Hepatocyte (in vitro differentiated cells): Measurements from ENCODE around the gene MAP2. TPM values are rescaled to one million over a fixed set of nuclear protein-coding genes. Genes with fewer than 3 reads are reported as not detected.

Source experiments
- DNase-seq: peaks from one replicate; pipeline ENCODE4 v3.0.0-alpha.2; 2016; ENCODE audit warnings: low spot score
- H2AFZ ChIP-seq: fragments of 200-600 bp; sonication (generic); 2 replicates; pipeline ENCODE4 v1.6.0; 2016; ENCODE audit warnings: antibody characterized with exemption, mild to moderate bottlenecking
- H3K27ac ChIP-seq: fragments of 200-600 bp; sonication (generic); 2 replicates; pipeline ENCODE4 v1.5.1; 2016; ENCODE audit warnings: mild to moderate bottlenecking
- H3K27me3 ChIP-seq: fragments of 200-600 bp; sonication (generic); 2 replicates; pipeline ENCODE4 v1.6.1; 2016
- H3K36me3 ChIP-seq: fragments of 200-600 bp; sonication (generic); replicated peaks from 2 replicates; pipeline ENCODE4 v1.5.1; 2016; ENCODE audit warnings: low read depth; ENCODE audit not compliant: insufficient read depth
- H3K4me1 ChIP-seq: fragments of 200-600 bp; sonication (generic); 2 replicates; pipeline ENCODE4 v1.5.1; 2016; ENCODE audit warnings: mild to moderate bottlenecking, moderate library complexity; ENCODE audit not compliant: insufficient read depth
- H3K4me2 ChIP-seq: fragments of 200-600 bp; sonication (generic); 2 replicates; pipeline ENCODE4 v1.6.0; 2016
- H3K4me3 ChIP-seq: fragments of 200-600 bp; sonication (generic); 2 replicates; pipeline ENCODE4 v1.5.1; 2016; ENCODE audit warnings: mild to moderate bottlenecking
- H3K79me2 ChIP-seq: fragments of 200-600 bp; sonication (generic); 2 replicates; pipeline ENCODE4 v1.6.0; 2017; ENCODE audit warnings: mild to moderate bottlenecking
- H3K9me2 ChIP-seq: fragments of 200-600 bp; sonication (generic); replicated peaks from 2 replicates; pipeline ENCODE4 v1.6.0; 2017; ENCODE audit warnings: mild to moderate bottlenecking; ENCODE audit not compliant: insufficient read depth
- H3K9me3 ChIP-seq: fragments of 200-600 bp; sonication (generic); 2 replicates; pipeline ENCODE4 v1.5.1; 2016; ENCODE audit warnings: low read depth, mild to moderate bottlenecking
- H4K20me1 ChIP-seq: fragments of 200-600 bp; sonication (generic); 2 replicates; pipeline ENCODE4 v1.6.0; 2016; ENCODE audit warnings: mild to moderate bottlenecking; ENCODE audit not compliant: insufficient read depth, poor library complexity, severe bottlenecking
- EZH2 ChIP-seq: fragments of 200-600 bp; sonication (generic); IDR thresholded peaks from 2 replicates; pipeline ENCODE4 v1.6.1; 2016; ENCODE audit warnings: antibody characterized with exemption, mild to moderate bottlenecking, borderline replicate concordance
- EZH2phosphoT487 ChIP-seq: fragments of 200-600 bp; sonication (generic); IDR thresholded peaks from one replicate; pipeline ENCODE4 v1.6.1; 2018; ENCODE audit warnings: antibody characterized with exemption, mild to moderate bottlenecking, low read depth, moderate library complexity; ENCODE audit not compliant: unreplicated experiment, severe bottlenecking
- WGBS: methylation state at CpG from one replicate; pipeline ENCODE4 v1.1.6; 2016; ENCODE audit warnings: low lambda C conversion rate; ENCODE audit errors: missing lambda C conversion rate; 5-methylcytosine and 5-hydroxymethylcytosine counted together
- polyA plus RNA-seq: library from polyadenylated mRNA; unstranded; fragments of >200 nt; fragmentation: Nextera tagmentation; extraction: Ambion mirVana; gene quantifications from 2 replicates; pipeline ENCODE4 v1.2.1, GENCODE V29; 2016
- total RNA-seq: library from RNA; depleted of rRNA; stranded (reverse); fragments of >200 nt; gene quantifications from 2 replicates; pipeline ENCODE4 v1.2.3, GENCODE V29; 2014
- TF ChIP-seq, protein P1 (sequence below): fragments of 200-600 bp; sonication (generic); IDR thresholded peaks from 2 replicates; pipeline ENCODE4 v1.5.1; 2016; ENCODE audit warnings: antibody characterized with exemption, mild to moderate bottlenecking; ENCODE audit not compliant: poor library complexity

MAP2 gene
- total and polyA plus RNA-seq, 2 experiments from 2014 or later: 4.6 to 5.8 TPM

- Histone ChIP-seq H3K79me2 (no peaks in the 10 kb centered on the region), H3K36me3 (no peaks in the 10 kb centered on the region), H3K4me2 (no peak overlapping the region), H3K9me3 (no peaks in the 10 kb centered on the region), H2AFZ (no peak overlapping the region), H3K9me2 (no peaks in the 10 kb centered on the region), H3K4me3 (no peak overlapping the region), H3K4me1 (no peaks in the 10 kb centered on the region), H3K27ac (no peak overlapping the region), H4K20me1 (no peaks in the 10 kb centered on the region), H3K27me3 (no peaks in the 10 kb centered on the region)
- no peak for DNase-seq
- TF ChIP-seq EZH2: no peak
- TF ChIP-seq, protein P1, sequence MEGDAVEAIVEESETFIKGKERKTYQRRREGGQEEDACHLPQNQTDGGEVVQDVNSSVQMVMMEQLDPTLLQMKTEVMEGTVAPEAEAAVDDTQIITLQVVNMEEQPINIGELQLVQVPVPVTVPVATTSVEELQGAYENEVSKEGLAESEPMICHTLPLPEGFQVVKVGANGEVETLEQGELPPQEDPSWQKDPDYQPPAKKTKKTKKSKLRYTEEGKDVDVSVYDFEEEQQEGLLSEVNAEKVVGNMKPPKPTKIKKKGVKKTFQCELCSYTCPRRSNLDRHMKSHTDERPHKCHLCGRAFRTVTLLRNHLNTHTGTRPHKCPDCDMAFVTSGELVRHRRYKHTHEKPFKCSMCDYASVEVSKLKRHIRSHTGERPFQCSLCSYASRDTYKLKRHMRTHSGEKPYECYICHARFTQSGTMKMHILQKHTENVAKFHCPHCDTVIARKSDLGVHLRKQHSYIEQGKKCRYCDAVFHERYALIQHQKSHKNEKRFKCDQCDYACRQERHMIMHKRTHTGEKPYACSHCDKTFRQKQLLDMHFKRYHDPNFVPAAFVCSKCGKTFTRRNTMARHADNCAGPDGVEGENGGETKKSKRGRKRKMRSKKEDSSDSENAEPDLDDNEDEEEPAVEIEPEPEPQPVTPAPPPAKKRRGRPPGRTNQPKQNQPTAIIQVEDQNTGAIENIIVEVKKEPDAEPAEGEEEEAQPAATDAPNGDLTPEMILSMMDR: no peak
- no peak for TF ChIP-seq EZH2phosphoT487
- 86% methylated on average over 7 of the region's 7 CpGs for WGBS
Measured at GRCh38 chr2:209671020-209671680, 247.3 kb downstream of the MAP2 start.

DNA sequence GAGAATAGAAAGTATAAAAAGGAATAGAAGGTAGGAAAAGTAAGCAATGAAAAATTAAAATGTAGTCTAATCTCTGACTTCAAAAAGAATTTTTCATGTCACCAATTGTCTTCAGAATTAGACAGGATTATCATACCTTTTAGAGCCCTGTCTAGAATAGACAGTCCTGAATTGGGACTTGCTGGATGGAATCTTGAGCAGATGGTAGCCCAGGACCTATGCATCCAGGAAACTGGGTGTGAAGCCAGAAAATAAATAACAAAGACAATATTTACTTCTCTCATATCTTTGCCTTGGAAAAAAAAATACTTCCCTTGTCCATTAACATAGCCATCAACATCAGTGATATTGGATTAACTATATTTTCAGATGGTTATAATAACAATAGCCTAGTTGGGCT, 250.0 kb downstream of the MAP2 start:
- H3K36me3 ChIP-seq: no peaks in the 10 kb centered on the region
- TF ChIP-seq EZH2phosphoT487: no peak
- TF ChIP-seq, protein P1: no peak
- TF ChIP-seq EZH2: no peak
- H3K79me2 ChIP-seq: no peaks in the 10 kb centered on the region
- H3K9me3 ChIP-seq: no peaks in the 10 kb centered on the region
- H3K4me1 ChIP-seq: no peaks in the 10 kb centered on the region
- H2AFZ ChIP-seq: no peak overlapping the region
- H3K27me3 ChIP-seq: no peaks in the 10 kb centered on the region
- H3K4me2 ChIP-seq: no peak overlapping the region
- no peak for DNase-seq
- no peaks in the 10 kb centered on the region for H3K9me2 ChIP-seq
- H4K20me1 ChIP-seq: no peaks in the 10 kb centered on the region
- H3K4me3 ChIP-seq: no peak overlapping the region
- H3K27ac ChIP-seq: no peak overlapping the region

DNA sequence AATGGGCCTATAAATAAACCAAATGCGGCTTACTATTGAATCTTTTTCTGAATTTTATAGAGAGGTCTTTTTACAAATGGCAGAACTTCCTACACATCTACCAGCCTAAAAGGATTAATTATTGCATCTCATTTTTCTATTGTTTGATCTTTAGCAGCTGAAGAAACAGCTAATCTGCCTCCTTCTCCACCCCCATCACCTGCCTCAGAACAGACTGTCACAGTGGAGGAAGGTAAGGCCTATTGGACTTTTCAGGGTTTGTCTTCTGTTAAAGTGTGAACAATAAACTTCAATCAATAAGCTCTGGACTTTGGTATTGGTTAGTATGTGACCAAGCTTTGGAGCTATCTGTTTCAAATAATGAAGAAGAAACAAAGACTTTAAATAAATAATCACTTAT, 256.7 kb downstream of the MAP2 start:
- Histone ChIP-seq H3K27me3 (no peaks in the 10 kb centered on the region), H2AFZ (no peak overlapping the region), H3K9me2 (no peaks in the 10 kb centered on the region), H3K36me3 (no peaks in the 10 kb centered on the region), H3K9me3 (no peaks in the 10 kb centered on the region), H3K79me2 (no peaks in the 10 kb centered on the region), H3K27ac (no peak overlapping the region), H3K4me2 (no peak overlapping the region), H4K20me1 (no peaks in the 10 kb centered on the region), H3K4me3 (no peak overlapping the region), H3K4me1 (no peaks in the 10 kb centered on the region)
- WGBS: 96% methylated on average over 1 of the region's 1 CpG
- no peak for DNase-seq
- TF ChIP-seq, protein P1: no peak
- TF ChIP-seq EZH2 (no peak), EZH2phosphoT487 (no peak)

DNA sequence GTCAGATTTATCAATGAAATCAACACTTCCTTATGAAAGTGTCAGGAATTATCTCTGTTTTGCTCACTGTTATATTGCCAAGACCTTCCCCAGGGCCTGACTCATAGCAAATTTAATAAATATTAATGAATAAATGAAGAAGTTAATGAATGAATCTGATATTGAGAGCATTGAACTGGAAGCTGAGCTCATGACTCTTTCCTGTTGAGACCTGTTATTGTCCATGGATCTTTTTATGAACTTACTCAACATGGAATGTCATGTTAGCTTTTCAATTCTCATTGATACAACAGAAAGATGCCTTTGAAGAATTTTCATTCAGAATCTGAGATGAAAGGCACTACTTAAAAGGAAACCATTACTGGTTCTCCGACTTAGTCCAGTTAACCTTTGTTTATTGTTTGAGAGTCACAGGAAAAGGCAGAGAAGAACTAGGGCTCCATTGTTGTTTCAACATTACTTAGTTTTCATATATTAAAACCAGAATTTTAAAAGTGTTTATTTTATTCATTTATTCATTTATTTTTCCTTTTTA, 257.4 kb downstream of the MAP2 start:
- Histone ChIP-seq H2AFZ (no peak overlapping the region), H3K4me3 (no peak overlapping the region), H3K27me3 (no peaks in the 10 kb centered on the region), H3K27ac (no peak overlapping the region), H3K79me2 (no peaks in the 10 kb centered on the region), H4K20me1 (no peaks in the 10 kb centered on the region), H3K4me2 (no peak overlapping the region), H3K36me3 (no peaks in the 10 kb centered on the region), H3K9me3 (no peaks in the 10 kb centered on the region), H3K4me1 (no peaks in the 10 kb centered on the region), H3K9me2 (no peaks in the 10 kb centered on the region)
- WGBS: 43% methylated on average over 1 of the region's 1 CpG
- TF ChIP-seq EZH2phosphoT487 (no peak), EZH2 (no peak)
- TF ChIP-seq, protein P1: no peak
- DNase-seq: no peak
